Esophagus squamous epithelium (tissue), 5 donors: ENCODE data around the gene CLIP4. TPM values are rescaled to one million over a fixed set of nuclear protein-coding genes. Genes with fewer than 3 reads are reported as not detected.
"Not testable (repeated sequence)": the region's sequence is repeated elsewhere in the genome, so short reads cannot be mapped to it uniquely, and the experiment has no call there.

Source experiments
- DNase-seq: peaks from one replicate; lab custom pipeline; 2025; lab: John Stamatoyannopoulos, UW
- H3K27ac ChIP-seq, 4 donors: fragments of 200-600 bp; sonication (generic); one replicate each; pipeline ENCODE4 v1.5.1; 2016 to 2019; ENCODE audit warnings: mild to moderate bottlenecking in 1 of 4
- H3K27me3 ChIP-seq, 4 donors: fragments of 200-600 bp; sonication (generic); 1 replicate in 3 of 4; 2 replicates in 1 of 4; pipeline versions ENCODE4 v1.5.1 to v1.6.0; 2017 to 2021; ENCODE audit warnings: antibody characterized with exemption in 1 of 4
- H3K36me3 ChIP-seq, 3 donors: fragments of 200-600 bp; sonication (generic); one replicate each; pipeline ENCODE4 v1.5.1; 2016 to 2019
- H3K4me1 ChIP-seq, 3 donors: fragments of 200-600 bp; sonication (generic); one replicate each; pipeline ENCODE4 v1.5.1; 2017 to 2019
- H3K4me3 ChIP-seq, 4 donors: fragments of 200-600 bp; sonication (generic); 1 replicate in 3 of 4; 2 replicates in 1 of 4; pipeline ENCODE4 v1.5.1; 2016 to 2019; ENCODE audit warnings: mild to moderate bottlenecking in 2 of 4, moderate library complexity in 1 of 4
- H3K9me3 ChIP-seq, 3 donors: fragments of 200-600 bp; sonication (generic); one replicate each; pipeline ENCODE4 v1.5.1; 2016 to 2019
- CTCF ChIP-seq, 6 experiments: fragments of 450-650 bp in 4 of 6; fragments of 200-600 bp in 2 of 6; sonication (generic) in 2 of 6; IDR thresholded peaks; one replicate each; pipeline ENCODE4 v1.5.1; 2016 to 2019; ENCODE audit warnings: antibody characterized with exemption in 6 of 6, mild to moderate bottlenecking in 4 of 6, moderate library complexity in 4 of 6
- POLR2A ChIP-seq, 4 donors: fragments of 450-650 bp; IDR thresholded peaks; one replicate each; pipeline ENCODE4 v1.6.1; 2017; ENCODE audit warnings: antibody characterized with exemption in 4 of 4, mild to moderate bottlenecking in 4 of 4, moderate library complexity in 3 of 4
- WGBS, 2 donors: methylation state at CpG; one replicate each; pipeline ENCODE4 v1.1.5; 2018; 5-methylcytosine and 5-hydroxymethylcytosine counted together
- intact Hi-C: fragments of 100-400 bp; cut with DNase I; formaldehyde crosslinking; loops from one replicate; pipeline ENCODE4 v1.15.0; 2022
- total RNA-seq, 4 donors: library from RNA; depleted of rRNA; stranded (reverse); fragments of >200 nt; gene quantifications; one replicate each; pipeline ENCODE4 v1.1.0, GENCODE V29; 2016
- donor health status: DM: yes; HTN: yes; CAD: no.

CLIP4 gene
- total RNA-seq, 4 donors from 2014 or later = 39.7 to 85.3 (median 46.5) TPM

DNA sequence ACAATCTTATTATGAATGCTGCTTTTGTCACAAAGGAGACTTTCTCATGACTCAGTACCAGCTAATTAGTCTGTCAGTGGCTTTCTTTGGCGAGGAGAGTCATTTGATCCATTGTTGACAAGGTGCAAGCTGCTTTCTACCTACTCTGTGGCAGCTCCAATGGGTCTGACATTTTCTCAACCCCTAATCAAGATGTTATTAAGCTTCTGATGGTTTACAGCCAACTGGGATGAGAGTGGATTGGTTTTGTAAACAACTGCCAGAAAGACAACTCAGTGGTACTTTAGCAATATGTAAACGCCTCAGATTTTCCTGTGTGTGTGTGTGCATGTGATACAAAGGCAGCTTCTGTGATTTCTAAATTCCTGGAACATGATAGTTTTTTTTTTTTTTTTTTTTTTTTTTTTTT is 8.2 kb upstream of the CLIP4 start:
- no peaks in the 10 kb centered on the region for H3K9me3 ChIP-seq
- intact Hi-C loops = no loop called here
- no peaks in the 10 kb centered on the region for H3K27me3 ChIP-seq
- no peak overlapping the region for H3K4me3 ChIP-seq
- H3K36me3 ChIP-seq = no peaks in the 10 kb centered on the region
- WGBS, 2 donors = 31 to 52% methylated on average over 2 of the region's 2 CpGs
- H3K4me1 ChIP-seq = peaks cover 3 to 39% (median 12%) of the 10 kb centered on the region in 3 donors
- TF ChIP-seq CTCF (IDR thresholded peaks at IDR 0.05) (no peak), POLR2A (IDR thresholded peaks at IDR 0.05) (no peak)
- H3K27ac ChIP-seq = peak overlapping the region in 2 of 4 donors; percentile 10 to 50
- no peak for DNase-seq

- Histone ChIP-seq H3K27ac (peak overlapping the region in 1 of 4 donors; percentile 50), H3K4me1 (peaks cover 3 to 39% (median 12%) of the 10 kb centered on the region in 3 donors)
- intact Hi-C loops, DNase-seq, H3K36me3 ChIP-seq, H3K4me3 ChIP-seq, H3K9me3 ChIP-seq, H3K27me3 ChIP-seq: not testable (repeated sequence)
- WGBS, 2 donors = 87 to 96% methylated on average over 2 to 3 of the region's 3 CpGs
Observed at GRCh38 chr2:29107547-29107946, 7.7 kb upstream of the CLIP4 start.

DNA sequence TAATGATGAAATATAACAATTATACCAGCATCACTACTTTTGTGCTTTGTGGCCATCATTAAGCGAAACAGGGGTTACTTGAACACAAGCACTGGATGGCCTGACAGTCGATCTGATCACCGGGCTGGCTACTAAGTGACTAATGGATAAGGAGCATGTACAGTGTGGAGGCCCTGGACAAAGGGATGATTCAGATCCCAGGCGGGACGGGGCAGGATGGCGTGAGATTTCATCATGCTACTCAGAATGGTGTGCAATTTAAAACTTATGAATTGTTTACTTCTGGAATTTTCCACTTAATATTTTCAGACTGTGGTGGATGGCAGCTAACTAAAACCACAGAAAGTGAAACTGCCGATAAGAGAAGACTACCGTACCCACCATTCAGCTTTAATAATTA is 7.0 kb upstream of the CLIP4 start:
- Histone ChIP-seq H3K4me1 (peaks cover 3 to 42% (median 12%) of the 10 kb centered on the region in 3 donors), H3K27ac (peak overlapping the region; percentile 32 to 50 (median 44)), H3K27me3 (no peaks in the 10 kb centered on the region), H3K36me3 (no peaks in the 10 kb centered on the region), H3K9me3 (no peaks in the 10 kb centered on the region), H3K4me3 (peak overlapping the region in 1 of 4 donors; percentile 17)
- no peak for TF ChIP-seq CTCF (IDR thresholded peaks at IDR 0.05)
- no peak for TF ChIP-seq POLR2A (IDR thresholded peaks at IDR 0.05)
- intact Hi-C loops = no loop called here
- WGBS, 2 donors = 57 to 61% methylated on average over 8 of the region's 8 CpGs
- no peak for DNase-seq

DNA sequence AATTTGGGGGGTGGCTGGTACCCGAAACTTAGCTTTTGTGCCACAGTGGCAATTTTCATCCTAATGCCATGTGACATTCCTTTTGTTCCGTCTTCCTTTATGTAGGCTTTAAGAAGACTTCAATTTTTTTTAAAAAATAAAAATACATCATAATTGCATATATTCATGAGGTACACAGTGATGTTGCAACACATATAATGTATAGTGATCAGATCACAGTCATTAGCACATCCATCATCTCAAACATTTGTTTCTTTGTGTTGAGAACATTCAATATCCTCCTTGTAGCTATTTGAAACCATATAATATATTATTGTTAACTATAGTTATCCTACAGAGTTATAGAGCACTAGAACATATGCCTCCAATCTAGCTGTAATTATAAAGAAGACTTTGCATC is 6.0 kb upstream of the CLIP4 start:
- TF ChIP-seq CTCF (IDR thresholded peaks at IDR 0.05) (no peak), POLR2A (IDR thresholded peaks at IDR 0.05) (no peak)
- intact Hi-C loops = no loop called here
- no peak overlapping the region for H3K4me3 ChIP-seq
- no peaks in the 10 kb centered on the region for H3K9me3 ChIP-seq
- no peaks in the 10 kb centered on the region for H3K27me3 ChIP-seq
- no peak for DNase-seq
- no peak overlapping the region for H3K27ac ChIP-seq
- WGBS, 2 donors = 86 to 100% methylated on average over 2 of the region's 2 CpGs
- no peaks in the 10 kb centered on the region for H3K36me3 ChIP-seq
- H3K4me1 ChIP-seq = peaks cover 10 to 52% (median 14%) of the 10 kb centered on the region in 3 donors

DNA sequence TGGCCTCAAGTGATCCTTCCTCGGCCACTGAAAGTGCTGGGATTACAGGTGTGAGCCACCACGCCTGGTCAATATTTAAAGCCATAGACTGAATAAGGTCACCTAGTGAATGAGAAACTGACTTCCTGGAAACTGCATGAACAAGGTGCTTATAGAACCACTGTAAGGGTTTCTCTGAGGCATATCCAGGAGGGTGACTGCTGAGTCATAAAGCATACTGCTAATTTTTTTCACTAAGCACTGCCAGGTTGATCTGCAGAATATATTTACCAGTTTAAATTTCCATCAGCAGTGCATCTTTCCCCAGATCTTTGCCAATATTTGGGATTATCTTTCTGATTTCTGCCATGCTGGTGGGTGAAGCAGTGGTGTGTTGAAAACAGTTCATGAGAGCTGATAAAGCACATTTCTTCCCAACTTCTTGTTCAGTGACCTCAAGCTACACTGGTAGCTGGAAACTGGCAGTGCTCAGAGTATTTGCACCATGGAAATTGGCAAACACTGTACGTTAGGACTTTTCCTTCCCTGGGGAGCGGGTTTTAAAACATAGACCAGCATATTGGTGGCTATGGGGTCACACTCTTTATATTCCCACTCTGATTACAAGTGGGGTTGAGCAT is 4.2 kb upstream of the CLIP4 start:
- Histone ChIP-seq H3K9me3 (no peaks in the 10 kb centered on the region), H3K27me3 (peaks cover 0 to 3% (median 0%) of the 10 kb centered on the region in 4 donors), H3K4me3 (no peak overlapping the region), H3K4me1 (peaks cover 18 to 62% (median 22%) of the 10 kb centered on the region in 3 donors), H3K36me3 (no peaks in the 10 kb centered on the region), H3K27ac (peak overlapping the region in 3 of 4 donors; percentile 50 to 72 (median 64))
- TF ChIP-seq CTCF (IDR thresholded peaks at IDR 0.05) = no peak
- TF ChIP-seq POLR2A (IDR thresholded peaks at IDR 0.05) = no peak
- intact Hi-C loops = no loop called here
- no peak for DNase-seq
- WGBS, 2 donors = 50 to 59% methylated on average over 3 to 4 of the region's 4 CpGs
